H1 (cell line): ENCODE results near the gene NT5C. TPM values are rescaled to one million over a fixed set of nuclear protein-coding genes. Genes with fewer than 3 reads are reported as not detected.

Source experiments
- CTCF ChIA-PET: fragments of 300-600 bp; sonication (Branson Sonifier 250); formaldehyde crosslinking; loops from one replicate; lab custom pipeline; 2021; ENCODE audit not compliant: partially characterized antibody; lab: Charles Lee
- POLR2A ChIA-PET: fragments of 300-600 bp; sonication (Branson Sonifier 250); formaldehyde crosslinking; loops from one replicate; lab custom pipeline; 2021; ENCODE audit warnings: inconsistent platforms; ENCODE audit not compliant: partially characterized antibody; lab: Charles Lee
- DNase-seq, 2 experiments: peaks; one replicate each; pipeline versions ENCODE4 v3.0.0 to v3.0.0-alpha.2; 2010 to 2022; ENCODE audit warnings: low spot score in 2 of 2, low read depth in 1 of 2, mixed read lengths in 1 of 2
- FAIRE-seq: peaks from 2 replicates; lab custom pipeline; 2011; peaks lifted over from hg19 to GRCh38; lab: Jason Lieb, UNC
- H2AFZ ChIP-seq: 2 replicates; pipeline ENCODE4 v1.8.1; 2012; ENCODE audit warnings: low read length, inconsistent platforms
- H2AK5ac ChIP-seq: 2 replicates; pipeline ENCODE4 v1.6.1; 2013; ENCODE audit warnings: low read depth, low read length
- H2BK120ac ChIP-seq: replicated peaks from 2 replicates; pipeline ENCODE3; 2013; ENCODE audit warnings: low read depth, low read length, inconsistent platforms
- H2BK12ac ChIP-seq: 2 replicates; pipeline ENCODE4 v1.6.1; 2013; ENCODE audit warnings: low read depth, low read length
- H2BK15ac ChIP-seq: 2 replicates; pipeline ENCODE4 v1.6.1; 2013; ENCODE audit warnings: low read length
- H2BK20ac ChIP-seq: 2 replicates; pipeline ENCODE4 v1.6.1; 2013; ENCODE audit warnings: low read length
- H2BK5ac ChIP-seq: 2 replicates; pipeline ENCODE4 v1.6.1; 2013; ENCODE audit warnings: low read depth, low read length
- H3K14ac ChIP-seq: 2 replicates; pipeline ENCODE4 v1.6.1; 2013; ENCODE audit warnings: inconsistent platforms; ENCODE audit not compliant: insufficient read length
- H3K18ac ChIP-seq: 2 replicates; pipeline ENCODE4 v1.6.1; 2013; ENCODE audit warnings: low read length; ENCODE audit errors: extremely low read depth
- H3K23ac ChIP-seq: 2 replicates; pipeline ENCODE4 v1.6.1; 2013; ENCODE audit warnings: inconsistent platforms; ENCODE audit not compliant: insufficient read length
- H3K23me2 ChIP-seq: 2 replicates; pipeline ENCODE4 v1.6.1; 2013; ENCODE audit warnings: low read depth, low read length
- H3K27ac ChIP-seq: 2 replicates; pipeline ENCODE4 v1.6.1; 2011; ENCODE audit warnings: low read depth, low read length, inconsistent platforms
- H3K27me3 ChIP-seq, 4 experiments: replicated peaks in 1 of 4; 1 replicate in 1 of 4; 2 replicates in 3 of 4; pipeline versions ENCODE4 v1.6.1 to v1.8.1; 2011 to 2013; ENCODE audit warnings: low read length in 3 of 4, mild to moderate bottlenecking in 3 of 4, inconsistent platforms in 2 of 4, mixed read lengths in 2 of 4, moderate library complexity in 1 of 4; ENCODE audit not compliant: control insufficient read depth in 3 of 4, insufficient read depth in 3 of 4; ENCODE audit errors: extremely low read depth in 1 of 4
- H3K36me3 ChIP-seq, 4 experiments: 2 replicates each; pipeline versions ENCODE4 v1.6.1 to v1.8.1; 2011 to 2013; ENCODE audit warnings: mild to moderate bottlenecking in 4 of 4, low read length in 3 of 4, moderate library complexity in 2 of 4, control low read depth in 1 of 4, inconsistent platforms in 1 of 4; ENCODE audit not compliant: insufficient read depth in 4 of 4, control insufficient read depth in 2 of 4
- H3K4ac ChIP-seq: replicated peaks from 2 replicates; pipeline ENCODE3; 2013; ENCODE audit warnings: low read length, low read depth, mixed read lengths, inconsistent platforms; ENCODE audit not compliant: insufficient read length
- H3K4me1 ChIP-seq, 4 experiments: replicated peaks in 1 of 4; 1 replicate in 1 of 4; 2 replicates in 3 of 4; pipeline versions ENCODE4 v1.6.1 to v1.8.1; 2011 to 2013; ENCODE audit warnings: low read length in 3 of 4, inconsistent platforms in 2 of 4, mixed read lengths in 1 of 4; ENCODE audit not compliant: insufficient read depth in 4 of 4, control insufficient read depth in 3 of 4
- H3K4me2 ChIP-seq, 2 experiments: 2 replicates each; pipeline versions ENCODE4 v1.6.1 to v1.8.1; 2011 to 2013; ENCODE audit warnings: low read depth in 2 of 2, low read length in 2 of 2, control low read depth in 1 of 2, inconsistent platforms in 1 of 2, mild to moderate bottlenecking in 1 of 2; ENCODE audit not compliant: insufficient read depth in 1 of 2
- H3K4me3 ChIP-seq, 4 experiments: fragments of 200-600, 300-600 bp in 1 of 4; sonication (generic), shearing (Covaris generic), sonication (Bioruptor Twin) in 1 of 4; 2 replicates each; pipeline versions ENCODE4 v1.5.1 to v1.8.1; 2011 to 2016; ENCODE audit warnings: low read length in 4 of 4, low read depth in 3 of 4, control low read depth in 2 of 4, inconsistent platforms in 2 of 4, mild to moderate bottlenecking in 2 of 4, mixed read lengths in 1 of 4, moderate library complexity in 1 of 4; ENCODE audit not compliant: insufficient read depth in 2 of 4; ENCODE audit errors: extremely low read depth in 1 of 4
- H3K56ac ChIP-seq: replicated peaks from 2 replicates; pipeline ENCODE3; 2013; ENCODE audit warnings: low read depth, mild to moderate bottlenecking, mixed read lengths, low read length, inconsistent platforms; ENCODE audit not compliant: insufficient read length
- H3K79me1 ChIP-seq: 2 replicates; pipeline ENCODE4 v1.6.1; 2013; ENCODE audit warnings: low read depth, low read length, control low read depth
- H3K79me2 ChIP-seq, 2 experiments: 2 replicates each; pipeline versions ENCODE4 v1.6.1 to v1.8.1; 2012 to 2013; ENCODE audit warnings: low read length in 2 of 2, mild to moderate bottlenecking in 2 of 2, inconsistent platforms in 1 of 2; ENCODE audit not compliant: insufficient read depth in 2 of 2, control insufficient read depth in 1 of 2
- H3K9ac ChIP-seq, 4 experiments: replicated peaks in 1 of 4; 1 replicate in 1 of 4; 2 replicates in 3 of 4; pipeline versions ENCODE4 v1.6.1 to v1.8.1; 2011 to 2013; ENCODE audit warnings: low read depth in 3 of 4, low read length in 3 of 4, control low read depth in 2 of 4, mild to moderate bottlenecking in 2 of 4, moderate library complexity in 2 of 4, inconsistent platforms in 1 of 4; ENCODE audit errors: extremely low read depth in 1 of 4
- H3K9me3 ChIP-seq, 2 experiments: 2 replicates each; pipeline versions ENCODE4 v1.6.1 to v1.8.1; 2012 to 2013; ENCODE audit warnings: mild to moderate bottlenecking in 2 of 2, moderate library complexity in 2 of 2, control low read depth in 1 of 2, inconsistent platforms in 1 of 2, low read depth in 1 of 2, low read length in 1 of 2, mixed read lengths in 1 of 2; ENCODE audit not compliant: insufficient read depth in 2 of 2
- H4K20me1 ChIP-seq, 2 experiments: replicated peaks in 1 of 2; 2 replicates each; pipeline versions ENCODE3 to v1.8.1; 2011 to 2013; ENCODE audit warnings: inconsistent platforms in 2 of 2, low read length in 2 of 2, mild to moderate bottlenecking in 1 of 2; ENCODE audit not compliant: insufficient read depth in 2 of 2, control insufficient read depth in 1 of 2
- H4K5ac ChIP-seq: 2 replicates; pipeline ENCODE4 v1.6.1; 2013; ENCODE audit warnings: low read length, low read depth, mixed read lengths, inconsistent platforms; ENCODE audit not compliant: insufficient read length
- H4K8ac ChIP-seq: 2 replicates; pipeline ENCODE4 v1.8.0; 2013; ENCODE audit warnings: mild to moderate bottlenecking, moderate library complexity, low read length, inconsistent platforms; ENCODE audit not compliant: insufficient read depth; ENCODE audit errors: extremely low read depth
- H4K91ac ChIP-seq: replicated peaks from 2 replicates; pipeline ENCODE3; 2013; ENCODE audit warnings: low read length, mixed read lengths, inconsistent platforms; ENCODE audit not compliant: insufficient read length
- ASH2L ChIP-seq: fragments of 200-600, 300-600 bp; sonication (generic); IDR thresholded peaks from one replicate; pipeline ENCODE4 v1.7.1; 2017; ENCODE audit warnings: low read length
- whole genome bisulfite sequencing, 2 experiments: shearing (Covaris generic) in 1 of 2; methylation state at CpG; one replicate each; pipeline versions ENCODE4 v1.1.6 to v1.1.7; 2013 to 2015; ENCODE audit warnings: low lambda C conversion rate in 2 of 2, mixed read lengths in 2 of 2, inconsistent platforms in 1 of 2, low coverage in 1 of 2, missing lambda C conversion rate in 1 of 2; ENCODE audit not compliant: insufficient replicate concordance in 2 of 2, insufficient coverage in 1 of 2, insufficient read length in 1 of 2; ENCODE audit errors: extremely low coverage in 1 of 2, missing lambda C conversion rate in 1 of 2; 5-methylcytosine and 5-hydroxymethylcytosine counted together
- polyA plus RNA-seq, 7 experiments: library from polyadenylated mRNA; depleted of rRNA in 3 of 7; stranded (reverse) in 5 of 7; unstranded in 2 of 7; fragments of >200 nt in 5 of 7; fragments of 200-250 nt in 2 of 7; gene quantifications; 1 replicate in 5 of 7; 2 replicates in 1 of 7; 4 replicates in 1 of 7; pipeline versions ENCODE4 v1.2.1 to v1.2.3, GENCODE V29; 2011 to 2013; ENCODE audit warnings: missing spikeins in 2 of 7, mixed read lengths in 2 of 7
- total RNA-seq: library from RNA; stranded (reverse); fragmentation: NEBNext Ultra II Directional; extraction: Animal tissue kit (Norgen Biotek cat#: 25700); gene quantifications from 2 replicates; pipeline ENCODE4 v1.2.1, GENCODE V29; 2021

NT5C gene
- total and polyA plus RNA-seq, 2 of the 8 experiments (the other 6 are each of a cell fraction or from before 2014, with no cell fraction given) = 52.1 to 66.4 TPM

DNA sequence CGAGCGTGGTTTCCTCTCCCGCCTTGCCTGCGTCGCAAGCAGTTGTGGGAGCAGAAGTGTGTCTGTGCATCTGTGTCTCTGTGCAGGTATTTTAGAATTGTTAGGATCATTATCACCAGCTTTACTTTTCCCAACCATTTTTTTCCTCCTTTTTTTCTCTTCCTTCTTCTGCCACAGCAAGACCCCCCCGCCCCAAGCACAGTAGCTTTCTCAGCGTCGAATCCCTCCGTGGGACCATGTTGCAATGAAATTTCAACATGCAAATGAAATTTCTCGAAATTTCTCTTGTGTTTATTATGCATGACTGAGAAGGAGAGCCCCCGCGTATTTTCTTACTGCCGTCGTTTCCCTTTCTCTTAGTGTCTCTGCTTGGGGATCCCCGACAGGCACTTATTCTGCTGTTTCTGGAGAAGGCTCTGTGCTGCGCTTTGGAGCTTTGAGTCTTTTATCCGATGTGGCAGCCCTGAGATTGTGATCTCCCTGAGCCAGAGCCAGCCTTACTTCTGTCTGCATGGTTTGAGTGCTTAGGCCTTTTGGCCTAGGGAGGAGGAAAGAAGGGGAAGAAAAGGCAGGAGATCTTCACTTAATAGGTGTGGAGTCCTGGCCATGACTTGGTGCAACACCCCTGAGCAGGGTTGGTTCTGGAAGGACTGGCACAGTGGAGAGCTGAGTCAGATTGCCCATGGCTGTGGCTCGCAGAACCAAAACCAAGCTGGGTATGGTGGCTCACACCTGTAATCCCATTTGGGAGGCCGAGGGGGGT lies 16.8 kb downstream of the NT5C start:
- no peak for FAIRE-seq
- ChIA-PET CTCF (interaction anchor here (0.8 to 9.6 kb wide), 62 partner anchors 9 to 468 kb away, joined by 3 to 239 read pairs (median 7); partner anchors contain the start of genes HID1, JPT1, MIF4GD and MRPL58), POLR2A (interaction anchor here (0.8 to 8.9 kb wide), 13 partner anchors 9 to 127 kb away, joined by 3 to 134 read pairs (median 5); partner anchors contain the start of genes JPT1, MRPL58, NT5C and SLC16A5)
- peaks cover 4% of the 10 kb centered on the region; the same call in 1 of the 2 replicates for H3K23me2 ChIP-seq
- no peak overlapping the region; a peak in 1 of 8 replicates for H3K4me3 ChIP-seq
- H3K56ac ChIP-seq = no peak overlapping the region
- H3K23ac ChIP-seq = no peak overlapping the region
- no peak overlapping the region for H2BK12ac ChIP-seq
- H4K8ac ChIP-seq = no peak overlapping the region
- no peak overlapping the region for H3K27ac ChIP-seq
- no peaks in the 10 kb centered on the region for H4K20me1 ChIP-seq
- peaks cover 5% of the 10 kb centered on the region; the same call in 1 of the 2 replicates for H3K79me1 ChIP-seq
- no peak overlapping the region for H2BK5ac ChIP-seq
- no peaks in the 10 kb centered on the region for H3K36me3 ChIP-seq
- no peak overlapping the region for H3K4ac ChIP-seq
- H2BK15ac ChIP-seq = no peak overlapping the region
- H3K9me3 ChIP-seq = no peaks in the 10 kb centered on the region
- H2AK5ac ChIP-seq = no peak overlapping the region
- no peak for TF ChIP-seq ASH2L
- no peak overlapping the region for H4K5ac ChIP-seq
- no peak overlapping the region for H2BK120ac ChIP-seq
- H3K14ac ChIP-seq = no peak overlapping the region
- peak overlapping the region in 1 of 2 experiments; percentile 47; a peak in 1 of 4 replicates for H3K4me2 ChIP-seq
- H3K18ac ChIP-seq = no peak overlapping the region; the same call in 1 of the 2 replicates
- no peak overlapping the region; a peak in 2 of 7 replicates for H3K9ac ChIP-seq
- H2BK20ac ChIP-seq = no peak overlapping the region
- no peaks in the 10 kb centered on the region for H3K27me3 ChIP-seq
- H2AFZ ChIP-seq = no peak overlapping the region
- H3K4me1 ChIP-seq = peaks cover 0 to 2% (median 0%) of the 10 kb centered on the region in 4 experiments; a peak in 1 of 7 replicates
- no peak overlapping the region for H4K91ac ChIP-seq
- WGBS, 2 experiments = 86% methylated on average over 19 of the region's 19 CpGs; no CpG with 5 or more reads in 1 of the 2 experiments
- DNase-seq = no peak
- peaks cover 0 to 3% of the 10 kb centered on the region in 2 experiments; a peak in 1 of 4 replicates for H3K79me2 ChIP-seq
